ENCODE measurements around the gene PLXNA4. TPM values are rescaled to one million over a fixed set of nuclear protein-coding genes. Genes with fewer than 3 reads are reported as not detected.

The PLXNA4 gene
- total RNA-seq, 1 donor from 2014 or later: 5.7 TPM

DNA sequence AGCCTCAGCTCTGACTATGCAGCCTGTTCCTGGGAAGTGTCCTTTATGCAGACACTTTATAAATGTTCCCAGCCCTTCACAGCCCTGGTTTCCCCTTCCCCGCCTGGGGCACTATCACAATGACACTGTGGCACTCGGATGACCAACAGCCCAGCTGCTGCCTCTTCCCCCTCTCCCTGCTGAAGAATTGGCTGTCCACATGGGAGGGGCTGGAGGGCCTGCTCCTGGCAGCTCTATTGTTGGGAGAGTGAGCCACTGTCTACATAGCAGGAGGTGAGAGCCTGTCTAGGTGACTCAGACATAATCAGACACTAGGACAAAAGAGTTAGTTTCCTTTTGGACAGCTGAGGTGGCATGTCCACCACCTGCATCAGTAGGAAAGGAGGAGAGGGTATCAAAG, 437.5 kb downstream of the PLXNA4 start:
- peak; percentile 45 for DNase-seq

DNA sequence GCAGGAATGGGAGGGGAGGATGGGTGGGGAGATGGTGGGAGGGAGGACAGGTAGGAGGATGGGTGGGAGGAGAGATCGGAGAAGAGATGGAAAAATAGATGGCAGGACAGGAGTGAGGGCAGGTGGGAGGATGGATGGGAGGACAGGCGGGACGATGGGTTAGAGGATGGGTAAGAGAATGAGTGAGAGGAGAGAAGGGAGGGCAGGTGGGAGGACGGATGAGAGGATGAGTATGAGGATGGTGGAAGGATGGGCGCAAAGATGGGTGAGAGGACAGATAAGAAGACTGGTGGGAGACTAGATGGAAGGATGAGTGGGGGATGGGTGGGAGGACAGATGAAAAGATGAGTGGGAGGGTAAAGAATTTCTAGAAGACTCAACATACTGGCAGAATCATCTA, 438.6 kb downstream of the PLXNA4 start:
- no peak for DNase-seq

DNA sequence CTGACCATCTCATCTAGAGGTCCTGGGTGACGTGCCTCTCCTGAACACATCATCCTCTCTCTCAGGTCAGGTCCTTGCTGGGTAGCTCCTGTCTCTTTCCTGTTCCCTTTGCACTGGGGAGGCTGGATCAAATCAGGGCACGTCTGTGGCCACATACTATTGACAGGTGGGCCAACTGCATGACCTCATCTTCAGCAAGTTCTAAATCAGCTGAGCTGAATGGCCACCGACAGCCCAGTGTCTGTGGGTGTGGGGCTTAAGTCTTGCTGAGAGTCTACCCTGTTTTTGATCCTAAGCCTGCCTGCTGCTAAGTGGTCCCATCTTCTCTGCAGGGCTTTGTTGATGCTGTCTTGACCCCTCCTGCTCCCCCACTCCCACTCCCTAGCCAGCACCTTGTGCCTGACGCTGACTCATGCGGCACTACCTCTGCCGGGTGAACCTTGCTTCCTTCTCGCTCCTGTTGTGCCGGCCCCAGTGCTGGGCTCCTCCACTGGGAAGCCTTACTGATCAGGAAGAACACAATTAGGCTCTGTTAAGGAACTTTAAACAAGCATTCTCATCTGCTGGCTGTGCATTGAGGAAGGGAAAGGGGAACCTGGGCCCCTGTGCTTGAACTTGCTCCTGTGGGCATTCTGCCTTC, 440.4 kb downstream of the PLXNA4 start:
- DNase-seq: no peak

DNA sequence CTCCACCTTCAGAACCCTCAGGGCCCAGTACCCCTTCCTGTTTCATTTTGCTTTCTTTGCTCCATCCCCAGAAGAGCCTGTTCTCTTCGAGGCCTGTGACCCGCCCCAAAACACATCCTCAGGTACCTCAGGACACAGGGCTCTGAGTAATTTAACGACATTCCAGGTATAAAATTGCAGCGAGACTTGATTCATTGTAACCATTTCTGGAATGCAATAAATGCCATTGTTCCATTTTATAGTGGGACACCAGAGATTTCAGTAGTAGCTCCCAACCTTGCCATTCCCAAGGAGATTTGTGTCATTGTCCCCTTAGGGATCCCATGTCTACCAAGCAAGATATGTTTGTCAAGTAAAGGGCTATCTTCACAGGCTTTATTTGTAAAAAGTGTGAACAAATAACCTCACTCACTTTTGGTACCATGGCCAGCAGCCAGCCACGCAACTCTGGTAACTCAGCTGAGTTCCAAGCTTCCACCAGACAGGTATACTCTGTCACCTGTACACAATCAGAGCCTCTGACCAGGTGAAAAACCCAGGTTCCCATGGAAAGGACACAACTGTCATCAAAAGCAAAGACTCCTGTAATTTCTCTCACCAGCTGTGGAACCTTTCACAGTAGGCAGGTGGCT, 441.3 kb downstream of the PLXNA4 start:
- DNase-seq: no peak

DNA sequence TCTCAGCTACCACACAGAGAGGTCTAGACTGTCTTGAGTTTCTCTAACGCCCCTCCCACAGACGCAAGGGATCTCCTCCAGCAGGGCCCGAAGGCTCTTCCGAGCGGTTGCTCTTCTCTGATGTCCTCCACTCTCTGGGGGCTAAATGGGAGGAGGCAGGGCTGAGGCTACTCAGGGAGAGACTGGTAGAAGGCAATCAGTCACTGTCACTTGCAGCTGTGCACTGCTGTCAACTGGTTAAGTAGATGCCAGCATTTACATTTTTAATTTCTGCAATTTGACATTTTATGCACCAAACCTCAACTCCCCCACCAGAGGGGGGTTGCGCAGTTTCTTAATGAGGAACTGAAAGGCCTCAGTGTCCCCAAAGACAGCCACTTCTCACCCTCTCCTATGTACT, 442.8 kb downstream of the PLXNA4 start:
- DNase-seq: peak; percentile 41

DNA sequence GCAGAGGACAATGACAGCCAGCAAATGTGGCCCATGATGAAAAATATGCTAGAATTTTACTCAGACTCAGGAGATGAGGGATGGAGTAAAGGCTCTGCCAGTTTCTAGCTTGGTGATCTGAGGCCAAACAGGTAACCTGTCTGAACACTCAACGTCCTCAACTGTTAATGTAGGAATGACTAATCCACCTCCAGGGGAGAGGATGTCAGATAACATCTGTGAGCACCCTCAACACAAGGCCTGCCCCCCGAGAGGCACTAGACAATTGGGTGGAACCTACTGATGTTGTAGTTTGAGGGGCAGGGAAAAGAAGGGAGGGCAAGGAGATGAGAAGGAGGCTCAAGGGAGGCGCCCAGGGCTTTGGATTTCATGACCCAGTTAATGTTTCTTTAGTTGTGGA, 445.1 kb downstream of the PLXNA4 start:
- DNase-seq: no peak

DNA sequence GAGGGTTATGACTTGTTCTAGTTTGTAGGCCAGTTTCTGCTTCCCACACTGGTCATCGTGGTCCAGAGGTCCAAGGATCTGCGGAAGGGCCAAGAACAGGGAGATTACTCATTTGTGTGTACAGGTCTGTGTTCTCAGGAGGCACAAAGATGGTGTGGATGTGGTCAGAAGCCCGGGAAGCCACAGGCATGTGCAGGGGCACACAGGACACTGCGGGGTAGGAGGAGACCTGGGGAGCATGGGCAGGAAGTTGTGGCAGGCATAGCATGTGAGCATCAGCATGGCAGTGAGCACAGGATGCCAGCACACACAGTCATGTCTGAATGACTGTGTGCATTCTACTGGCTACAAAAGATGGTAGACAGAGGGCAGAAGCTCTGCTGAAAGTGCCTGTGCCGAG, 445.8 kb downstream of the PLXNA4 start:
- DNase-seq: no peak

DNA sequence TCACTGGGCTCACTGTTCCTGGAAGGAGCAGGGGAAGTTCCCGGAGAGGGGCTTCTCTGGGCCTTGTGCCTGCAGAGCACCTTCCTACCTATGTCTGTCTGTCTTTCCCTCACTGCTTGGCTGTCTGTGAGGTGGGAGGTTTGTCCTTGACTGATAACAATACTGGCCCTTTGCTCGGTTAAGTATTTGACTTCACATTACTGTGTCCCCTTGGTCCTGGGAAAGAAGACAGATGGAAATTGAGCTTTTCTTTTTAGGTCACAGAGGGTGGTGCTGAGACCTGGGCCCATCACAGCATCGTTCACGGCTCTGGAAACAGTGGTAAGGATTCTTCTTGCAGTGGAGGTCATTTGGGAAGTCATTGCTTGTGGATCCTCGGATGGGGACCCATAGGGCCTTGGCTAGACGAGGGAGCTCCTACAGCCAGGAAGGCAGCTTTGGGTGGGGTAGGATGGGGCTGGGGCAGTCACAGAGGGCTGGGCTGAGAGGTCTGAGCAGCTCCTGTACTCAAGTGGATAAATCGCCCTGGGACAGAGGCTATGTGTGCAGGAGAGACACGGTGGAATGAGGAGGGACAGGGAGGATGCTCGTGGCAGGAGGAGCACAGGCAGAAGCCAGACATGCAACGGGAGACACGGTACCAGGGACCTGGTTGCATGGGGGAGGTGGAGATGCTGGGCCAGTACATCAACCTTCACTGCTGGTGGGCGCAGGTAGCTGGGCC, 450.2 kb downstream of the PLXNA4 start:
- DNase-seq: no peak

DNA sequence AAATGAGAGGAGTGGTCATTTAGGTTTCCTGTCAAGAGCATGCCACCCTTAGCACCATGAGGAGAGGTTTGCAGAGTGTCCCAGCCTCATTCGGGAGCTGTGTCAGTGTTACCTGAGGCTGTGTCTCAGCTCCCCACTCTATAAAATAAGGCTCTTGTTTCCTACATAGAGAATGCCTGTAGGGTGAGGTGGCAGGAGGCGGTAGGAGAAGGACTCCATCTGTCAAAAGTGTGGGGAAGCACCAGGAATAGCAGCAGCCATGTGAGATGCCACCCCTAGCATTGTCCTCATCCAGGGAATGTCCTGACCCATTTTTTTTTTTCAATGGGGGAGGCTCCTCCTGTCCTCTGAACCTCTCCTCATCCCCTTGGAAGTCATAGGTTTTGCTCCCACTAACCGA, 451.2 kb downstream of the PLXNA4 start:
- no peak for DNase-seq

DNA sequence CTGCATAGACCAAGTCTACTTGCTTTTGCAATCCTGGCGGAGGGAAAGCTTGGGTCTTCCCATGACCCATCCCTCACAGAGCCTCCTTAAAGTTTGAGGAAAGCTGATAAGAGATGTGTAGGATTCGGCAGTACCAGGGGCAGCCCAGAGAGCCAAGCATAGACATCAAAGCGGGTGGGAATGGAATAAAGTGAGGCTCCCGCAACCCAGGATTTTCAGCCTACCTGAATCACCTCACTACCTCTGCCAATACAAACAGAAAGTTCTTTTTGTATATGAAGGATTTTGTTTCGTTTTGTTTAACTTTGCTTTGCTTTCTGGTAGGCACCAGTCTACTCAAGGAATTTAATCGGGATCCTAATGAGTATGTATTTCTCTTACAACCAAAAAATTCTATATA, 451.7 kb downstream of the PLXNA4 start:
- DNase-seq: no peak

DNA sequence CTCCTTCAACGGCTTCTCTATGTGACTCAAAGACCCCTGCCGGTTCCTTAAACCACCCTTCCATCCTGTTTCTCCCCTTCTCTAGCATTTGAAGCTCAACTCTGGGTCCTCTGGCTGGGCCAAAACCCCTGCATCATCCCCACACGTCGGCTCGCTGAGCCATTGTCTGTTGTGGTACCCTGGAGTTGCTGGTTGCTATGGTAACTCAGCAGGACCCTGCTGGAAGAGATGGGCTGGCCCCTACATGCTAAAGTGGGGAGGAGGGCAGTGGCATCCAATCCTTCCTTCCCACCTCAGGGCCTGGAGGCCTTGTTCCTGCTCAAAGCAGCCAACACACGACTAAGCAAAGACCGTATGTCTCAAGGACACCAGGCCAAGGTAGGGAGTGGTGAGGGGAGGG, 452.5 kb downstream of the PLXNA4 start:
- DNase-seq: no peak

DNA sequence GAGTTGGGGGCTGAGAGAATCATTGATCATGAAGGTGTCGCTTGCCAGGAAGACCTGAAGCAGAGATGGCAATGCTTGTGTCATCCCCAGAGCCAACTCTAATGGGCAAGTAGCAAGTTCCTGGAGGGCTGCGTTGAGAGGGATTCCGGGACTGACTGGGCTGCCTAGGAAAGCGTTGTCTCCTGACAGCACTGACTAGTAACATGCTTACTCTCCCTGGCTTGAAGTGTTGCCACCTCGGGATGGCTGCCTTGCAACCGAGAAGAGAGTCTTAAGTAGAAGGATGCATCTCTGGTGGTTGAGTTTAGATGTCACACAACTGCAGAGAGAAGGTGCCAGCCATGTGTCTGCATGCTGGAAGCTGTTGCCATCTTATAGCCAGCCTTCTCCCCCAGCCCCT, 453.4 kb downstream of the PLXNA4 start:
- no peak for DNase-seq

DNA sequence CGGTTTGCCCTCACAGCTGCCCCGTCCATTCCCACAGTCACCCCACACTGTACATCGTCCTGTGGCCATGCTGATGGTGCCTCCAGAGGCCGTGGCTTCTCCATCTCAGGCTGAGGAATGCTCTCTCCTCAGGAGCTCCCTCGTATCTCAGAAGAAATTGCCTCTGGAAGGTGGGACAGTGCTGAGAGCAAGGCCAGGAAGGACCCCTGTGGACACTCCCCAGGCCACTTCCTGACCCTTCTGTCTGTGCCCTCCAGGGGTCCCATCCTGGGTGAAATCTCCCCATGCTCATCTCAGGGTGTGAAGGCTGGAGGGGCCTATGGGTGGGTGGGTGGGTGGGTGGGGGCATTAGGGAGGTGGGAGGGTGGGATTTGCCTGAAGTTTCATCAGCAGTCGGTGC, 454.3 kb downstream of the PLXNA4 start:
- no peak for DNase-seq

DNA sequence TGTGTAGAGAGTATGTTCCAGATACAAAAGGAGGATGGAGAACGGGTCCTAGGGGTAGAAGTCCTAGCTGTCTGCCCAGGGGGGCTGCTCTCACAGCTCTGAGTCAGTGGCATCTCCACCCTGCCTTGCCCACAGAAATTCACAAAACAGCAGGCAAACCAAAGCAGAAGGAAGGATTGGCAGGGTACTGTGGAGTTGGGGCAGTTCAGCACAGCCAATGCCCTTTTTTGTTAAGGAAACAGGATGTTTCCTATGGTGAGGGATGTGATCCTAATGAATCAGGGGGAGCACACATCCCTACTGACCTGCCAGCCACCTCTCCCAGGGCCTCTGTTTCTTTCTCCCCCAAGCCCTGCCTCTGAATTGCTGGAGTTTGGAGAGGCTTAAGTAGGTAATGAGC, 457.6 kb downstream of the PLXNA4 start:
- no peak for DNase-seq

DNA sequence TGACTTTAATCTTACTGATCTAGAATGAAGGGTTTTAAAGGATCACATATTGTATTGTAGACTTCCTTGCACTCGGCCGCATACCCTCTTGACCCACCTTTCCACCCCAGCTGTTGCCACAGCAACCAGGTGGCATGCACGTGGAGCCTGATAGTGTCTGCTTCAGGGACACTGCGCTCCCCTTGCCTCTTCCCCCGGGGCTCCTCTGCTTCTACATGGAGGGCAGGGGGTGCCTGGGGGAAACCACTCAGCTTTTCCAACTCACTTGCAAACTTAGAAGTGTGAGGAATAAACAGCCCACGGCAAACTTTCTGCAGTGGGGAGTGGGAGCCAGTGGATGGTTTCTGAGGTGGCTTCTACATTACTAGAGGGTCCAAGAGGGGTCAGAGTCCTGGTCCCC, 458.6 kb downstream of the PLXNA4 start:
- DNase-seq: no peak

DNA sequence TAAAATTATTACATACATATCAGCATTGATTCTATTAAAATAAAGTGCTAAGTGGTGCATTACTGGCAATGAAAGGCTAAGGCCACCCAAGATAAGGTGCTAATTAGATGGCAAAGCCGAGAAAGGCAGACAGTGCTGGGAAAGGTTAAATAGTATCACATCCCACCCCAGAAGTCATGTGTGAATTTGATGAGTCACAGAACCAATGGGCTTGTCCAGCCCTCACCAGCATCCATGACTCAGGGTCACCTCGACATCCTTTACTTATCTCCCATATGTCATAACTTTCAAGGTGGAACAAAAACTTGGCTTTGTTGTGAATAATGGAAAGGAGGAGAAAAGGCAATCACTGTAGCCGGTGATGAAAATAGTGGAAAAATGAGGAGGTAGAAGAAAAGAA, 459.1 kb downstream of the PLXNA4 start:
- DNase-seq: no peak

DNA sequence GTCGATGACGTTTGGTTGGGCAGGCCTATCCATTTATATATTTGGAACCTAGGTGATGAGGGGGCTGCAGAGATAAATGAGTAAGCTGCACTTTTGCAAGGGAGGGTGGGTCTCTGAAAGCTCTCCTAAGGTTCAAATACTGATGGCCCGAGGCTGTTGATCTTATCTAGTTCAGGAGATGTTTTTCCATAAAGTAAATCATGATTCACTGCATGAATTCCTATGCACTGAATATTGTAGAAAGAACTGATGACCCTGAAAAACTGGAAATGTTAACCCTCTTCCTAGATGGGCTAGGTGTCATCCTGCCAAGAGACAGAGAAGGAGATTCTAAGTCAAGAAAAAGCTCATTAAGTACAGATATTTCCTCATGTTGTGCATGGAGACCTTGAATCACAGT, 459.9 kb downstream of the PLXNA4 start:
- no peak for DNase-seq

DNA sequence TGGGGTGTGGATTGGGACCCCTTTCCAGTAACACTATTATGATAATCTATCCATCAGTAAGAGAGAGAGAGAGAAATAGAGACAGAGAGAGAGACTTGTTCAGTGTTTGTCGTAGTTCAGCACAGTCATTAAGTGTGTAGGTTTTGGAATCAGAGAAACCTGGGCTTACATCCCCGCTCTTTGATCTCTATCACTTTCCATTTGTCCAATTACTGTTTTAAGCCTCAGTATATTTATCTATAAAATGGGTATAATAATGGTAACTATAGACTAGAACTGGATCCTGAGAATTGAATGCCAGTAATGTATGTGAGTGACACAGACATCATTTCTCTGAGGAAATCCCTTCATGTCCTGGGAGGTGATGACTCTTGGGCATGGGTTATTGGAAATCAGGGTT, 460.5 kb downstream of the PLXNA4 start:
- no peak for DNase-seq

DNA sequence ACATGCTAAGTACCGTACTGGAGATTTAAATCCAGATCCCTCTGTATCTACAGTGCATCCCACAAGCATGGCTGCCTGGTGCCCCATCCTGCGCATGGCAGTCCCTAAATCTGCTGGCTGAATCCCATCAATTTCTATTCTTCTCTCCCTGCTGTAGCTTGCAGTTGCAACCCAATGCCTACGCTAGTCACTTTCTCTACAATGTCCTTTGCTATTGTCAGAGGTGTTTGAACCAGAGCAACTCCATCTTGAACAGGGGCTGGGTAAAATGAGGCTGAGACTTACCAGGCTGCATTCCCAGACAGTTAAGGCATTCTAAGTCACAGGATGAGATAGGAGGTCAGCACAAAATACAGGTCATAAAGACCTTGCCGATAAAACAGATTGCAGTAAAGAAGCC, 461.2 kb downstream of the PLXNA4 start:
- no peak for DNase-seq

DNA sequence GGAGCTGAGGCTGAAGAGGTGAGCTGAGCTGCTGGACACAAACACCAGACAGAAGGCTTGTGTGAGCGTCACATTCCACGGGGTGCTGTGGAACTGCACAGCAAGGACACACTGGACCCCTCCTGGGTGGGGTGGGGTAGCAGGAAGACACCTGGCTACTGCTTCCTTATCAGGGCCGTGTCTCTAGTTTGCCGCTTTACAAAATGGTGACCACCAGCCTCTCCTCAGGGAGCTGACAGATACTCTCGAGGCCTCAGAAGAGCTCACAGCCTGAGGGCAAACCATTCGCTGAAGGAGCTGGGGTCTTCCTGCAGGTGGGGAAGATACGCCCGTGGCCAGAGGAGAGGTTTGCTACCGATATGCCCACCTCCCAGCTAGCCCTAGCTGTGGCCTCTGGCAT, 461.9 kb downstream of the PLXNA4 start:
- DNase-seq: no peak

DNA sequence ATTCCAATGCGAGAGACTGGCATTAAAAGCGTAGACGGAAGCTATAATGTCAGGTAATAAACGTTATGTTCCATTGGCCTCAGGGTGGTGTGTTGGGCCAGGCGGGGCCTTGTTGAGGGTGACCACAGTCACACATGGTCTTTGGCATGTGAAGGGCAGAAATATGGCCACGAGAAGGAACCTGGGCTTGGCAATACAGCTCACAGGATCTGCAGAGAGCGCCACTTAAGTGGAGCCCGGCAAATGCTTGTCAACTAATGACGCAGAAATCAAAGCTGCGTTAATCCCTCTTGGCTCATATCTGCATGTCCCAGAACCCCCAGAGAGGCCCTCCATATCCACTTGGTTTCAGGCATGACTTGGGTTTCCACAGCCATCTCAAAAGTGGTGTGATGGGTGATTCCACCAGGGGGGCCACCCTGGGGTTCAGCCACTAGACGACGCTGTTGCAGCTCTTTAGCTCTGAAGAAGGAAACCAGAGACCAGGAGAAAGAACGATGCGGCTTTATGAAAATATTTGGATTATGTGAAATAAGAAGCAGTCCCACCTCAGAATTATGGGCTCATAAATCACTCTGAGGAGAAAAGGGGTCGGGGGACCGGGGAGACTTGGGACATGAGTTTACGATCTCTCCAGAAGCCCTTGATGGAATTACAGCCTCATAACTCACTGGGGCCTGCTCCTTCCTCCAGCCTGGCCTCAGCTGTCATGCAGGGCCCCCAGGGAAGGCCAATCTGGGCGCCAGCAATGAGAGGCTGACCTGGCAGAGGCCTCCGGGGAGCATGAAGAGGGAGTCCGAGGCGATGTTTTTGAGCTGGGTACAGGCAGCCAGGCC, 462.5 kb downstream of the PLXNA4 start:
- peak; percentile 65 for DNase-seq

DNA sequence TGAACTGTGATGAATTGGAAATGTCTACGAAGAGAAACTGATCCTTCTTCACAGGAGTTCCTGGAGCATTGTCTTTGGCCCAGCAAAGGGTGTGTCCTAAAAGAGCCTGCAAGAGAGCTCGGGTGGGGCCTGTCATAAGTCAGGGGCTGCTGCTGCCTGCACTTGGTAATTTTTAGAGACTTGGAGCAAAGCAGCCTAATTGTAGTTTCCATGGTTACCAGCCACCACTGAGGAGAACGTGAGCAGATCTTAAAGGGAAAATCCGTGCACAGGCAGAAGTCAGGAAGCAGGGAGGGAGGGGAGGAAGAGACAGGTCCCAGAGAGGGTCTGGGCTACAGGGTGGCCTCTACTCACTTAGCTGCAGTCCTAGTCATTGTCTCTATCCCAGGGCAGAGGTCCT, 463.6 kb downstream of the PLXNA4 start:
- DNase-seq: peak; percentile 42

DNA sequence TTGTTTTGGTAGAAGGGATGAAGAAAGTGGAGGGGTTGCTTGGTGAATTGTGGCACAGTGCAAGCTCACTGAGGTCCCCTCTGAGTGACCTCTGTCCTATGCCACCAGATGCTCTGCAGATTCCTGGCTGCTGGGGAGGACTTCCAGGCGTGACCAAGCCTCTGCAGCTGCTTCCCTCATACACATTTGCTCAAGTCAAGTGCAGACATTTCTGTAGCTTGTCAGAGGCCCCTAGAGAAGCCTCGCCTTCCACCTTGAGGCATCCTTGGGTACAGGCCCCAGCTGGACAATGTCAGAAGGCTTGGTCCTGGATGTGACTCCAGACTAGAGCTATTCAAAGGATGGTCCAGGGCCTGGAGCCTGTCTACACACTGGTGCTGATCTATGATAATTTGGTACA, 464.2 kb downstream of the PLXNA4 start:
- DNase-seq: peak; percentile 77

All from tongue (tissue), 2 donors.